Lung (tissue), 12 donors: ENCODE results near the gene ATL2. TPM values are rescaled to one million over a fixed set of nuclear protein-coding genes. Genes with fewer than 3 reads are reported as not detected.

Experiments
- ATAC-seq: fragments of 200-7000 bp; cut with Tn5 transposase; one replicate; pipeline ENCODE4 v1.9.1; 2020; ENCODE audit warnings: moderate number of reproducible peaks; ENCODE audit not compliant: insufficient read depth, low FRiP score
- DNase-seq, 3 donors: peaks; one replicate each; pipeline ENCODE4 v3.0.0-alpha.2; 2013 to 2017
- H3K27ac ChIP-seq, 2 donors: one replicate each; pipeline ENCODE4 v1.5.1; 2013; ENCODE audit warnings: mild to moderate bottlenecking in 2 of 2, moderate library complexity in 2 of 2, control low read depth in 1 of 2, inconsistent platforms in 1 of 2, low read depth in 1 of 2, low read length in 1 of 2
- H3K27me3 ChIP-seq, 3 donors: one replicate each; pipeline ENCODE4 v1.5.1; 2013; ENCODE audit warnings: low read length in 2 of 3; ENCODE audit not compliant: control insufficient read depth in 3 of 3, insufficient read depth in 3 of 3
- H3K36me3 ChIP-seq, 4 donors: one replicate each; pipeline ENCODE4 v1.5.1; 2013; ENCODE audit warnings: low read length in 4 of 4, mild to moderate bottlenecking in 1 of 4, moderate library complexity in 1 of 4; ENCODE audit not compliant: control insufficient read depth in 4 of 4, insufficient read depth in 4 of 4
- H3K4me1 ChIP-seq, 5 donors: one replicate each; pipeline ENCODE4 v1.5.1; 2013; ENCODE audit warnings: low read length in 5 of 5, mild to moderate bottlenecking in 2 of 5, moderate library complexity in 1 of 5; ENCODE audit not compliant: control insufficient read depth in 5 of 5, insufficient read depth in 5 of 5
- H3K4me3 ChIP-seq: one replicate; pipeline ENCODE4 v1.5.1; 2013; ENCODE audit warnings: mild to moderate bottlenecking, control low read depth, moderate library complexity
- H3K9ac ChIP-seq, 2 donors: one replicate each; pipeline ENCODE4 v1.5.1; 2013; ENCODE audit warnings: low read length in 2 of 2, control low read depth in 1 of 2; ENCODE audit not compliant: insufficient read depth in 1 of 2
- H3K9me3 ChIP-seq, 4 donors: one replicate each; pipeline ENCODE4 v1.5.1; 2013; ENCODE audit warnings: low read length in 3 of 4, mild to moderate bottlenecking in 1 of 4, moderate library complexity in 1 of 4; ENCODE audit not compliant: control insufficient read depth in 4 of 4, insufficient read depth in 3 of 4
- WGBS, 2 donors: extraction: QIAGEN DNeasy Blood & Tissue Kit; methylation state at CpG; one replicate each; pipeline ENCODE4 v1.1.7; 2013; 5-methylcytosine and 5-hydroxymethylcytosine counted together
- polyA plus RNA-seq, 2 donors: library from polyadenylated mRNA; stranded (reverse); fragments of 200-250 nt; gene quantifications; one replicate each; pipeline ENCODE4 v1.2.1, GENCODE V29; 2013
- total RNA-seq, 2 donors: library from RNA; depleted of rRNA in 1 of 2; stranded (reverse); fragments of >200 nt in 1 of 2; gene quantifications; one replicate each; pipeline ENCODE4 v1.2.1, GENCODE V29; 2014 to 2021
- TF ChIP-seq, protein P1 (sequence below): IDR thresholded peaks from 2 replicates; pipeline ENCODE4 v1.5.1; 2012; ENCODE audit warnings: mild to moderate bottlenecking; ENCODE audit errors: control extremely low read depth, extremely low read depth
- donor health status: control.
- donor health status: control.
- donor health status: Bipolar disorder and iron deficiency.
- donor health status: healthy.
- donor health status: DM: yes; HTN: yes; CAD: no.

ATL2 gene
- total and polyA plus RNA-seq, 4 donors: 23.4 to 171 (median 40.2) TPM

DNA sequence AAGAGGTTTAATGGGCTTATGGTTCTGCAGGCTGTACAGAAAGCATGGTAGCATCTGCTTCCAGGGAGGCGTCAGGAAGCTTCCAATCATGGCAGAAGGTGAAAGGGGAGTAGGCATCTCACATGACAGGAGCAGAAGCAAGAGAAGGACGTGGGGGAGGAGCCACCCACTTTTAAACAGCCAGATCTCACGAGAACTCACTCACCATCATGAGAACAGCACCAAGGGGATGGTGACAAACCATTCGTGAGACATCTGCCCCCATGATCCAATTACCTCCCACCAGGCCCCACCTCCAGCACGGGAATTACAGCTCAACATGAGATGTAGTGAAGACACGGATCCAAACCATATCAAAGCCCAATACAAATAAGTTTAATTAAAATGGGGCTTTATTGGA lies 113.8 kb downstream of the ATL2 start:
- no peak overlapping the region for H3K27ac ChIP-seq
- H3K4me1 ChIP-seq: no peaks in the 10 kb centered on the region
- WGBS, 2 donors: 89 to 92% methylated on average over 6 of the region's 6 CpGs
- no peak overlapping the region for H3K4me3 ChIP-seq
- peaks cover 0 to 2% (median 0%) of the 10 kb centered on the region in 4 donors for H3K9me3 ChIP-seq
- H3K27me3 ChIP-seq: no peaks in the 10 kb centered on the region
- ATAC-seq (no peak), DNase-seq (no peak)
- H3K9ac ChIP-seq: no peak overlapping the region
- H3K36me3 ChIP-seq: no peaks in the 10 kb centered on the region
- TF ChIP-seq, protein P1, sequence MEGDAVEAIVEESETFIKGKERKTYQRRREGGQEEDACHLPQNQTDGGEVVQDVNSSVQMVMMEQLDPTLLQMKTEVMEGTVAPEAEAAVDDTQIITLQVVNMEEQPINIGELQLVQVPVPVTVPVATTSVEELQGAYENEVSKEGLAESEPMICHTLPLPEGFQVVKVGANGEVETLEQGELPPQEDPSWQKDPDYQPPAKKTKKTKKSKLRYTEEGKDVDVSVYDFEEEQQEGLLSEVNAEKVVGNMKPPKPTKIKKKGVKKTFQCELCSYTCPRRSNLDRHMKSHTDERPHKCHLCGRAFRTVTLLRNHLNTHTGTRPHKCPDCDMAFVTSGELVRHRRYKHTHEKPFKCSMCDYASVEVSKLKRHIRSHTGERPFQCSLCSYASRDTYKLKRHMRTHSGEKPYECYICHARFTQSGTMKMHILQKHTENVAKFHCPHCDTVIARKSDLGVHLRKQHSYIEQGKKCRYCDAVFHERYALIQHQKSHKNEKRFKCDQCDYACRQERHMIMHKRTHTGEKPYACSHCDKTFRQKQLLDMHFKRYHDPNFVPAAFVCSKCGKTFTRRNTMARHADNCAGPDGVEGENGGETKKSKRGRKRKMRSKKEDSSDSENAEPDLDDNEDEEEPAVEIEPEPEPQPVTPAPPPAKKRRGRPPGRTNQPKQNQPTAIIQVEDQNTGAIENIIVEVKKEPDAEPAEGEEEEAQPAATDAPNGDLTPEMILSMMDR: no peak

DNA sequence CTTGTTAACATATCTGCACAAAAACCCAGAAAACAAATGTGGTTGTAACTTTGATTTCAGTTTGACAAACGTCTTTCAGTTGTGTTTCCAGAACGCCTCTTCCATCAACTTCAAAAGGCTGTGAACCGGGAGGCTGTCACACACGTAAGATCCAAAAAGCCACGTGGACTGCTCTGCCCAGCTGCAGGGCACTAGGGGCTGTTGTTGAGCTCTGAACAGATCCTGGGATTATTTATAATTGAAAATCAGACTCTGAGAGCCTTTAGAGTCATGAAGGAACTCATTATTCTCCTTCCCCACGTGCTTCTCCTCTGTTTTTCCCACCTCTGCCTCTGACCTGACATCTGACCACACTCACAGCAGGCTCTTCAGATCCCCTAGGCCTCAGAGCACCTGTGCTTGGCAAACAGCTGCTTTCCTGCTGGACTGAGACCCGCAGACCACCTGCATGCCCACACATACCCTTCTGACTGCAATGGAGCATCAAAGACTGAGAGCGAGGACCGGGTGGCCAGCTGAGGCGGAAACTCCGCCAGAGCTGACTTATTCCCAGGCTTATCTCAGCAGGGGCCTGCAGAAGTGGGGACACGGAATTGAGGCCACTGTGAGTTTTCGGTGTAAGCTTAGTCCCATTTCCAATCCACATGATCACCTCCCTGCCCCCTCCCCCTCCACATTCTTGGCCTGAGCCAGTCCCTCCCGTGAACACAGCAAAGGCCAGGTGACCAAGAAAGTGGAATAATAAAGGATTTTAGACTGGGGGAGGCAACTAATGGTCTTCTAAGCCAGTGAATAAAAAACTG lies 114.8 kb downstream of the ATL2 start:
- TF ChIP-seq, protein P1: no peak
- Histone ChIP-seq H3K9ac (no peak overlapping the region), H3K36me3 (no peaks in the 10 kb centered on the region), H3K4me3 (no peak overlapping the region), H3K4me1 (no peaks in the 10 kb centered on the region), H3K27ac (no peak overlapping the region), H3K9me3 (peaks cover 0 to 2% (median 0%) of the 10 kb centered on the region in 4 donors), H3K27me3 (no peaks in the 10 kb centered on the region)
- no peak for DNase-seq
- ATAC-seq: no peak
- WGBS, 2 donors: 87 to 90% methylated on average over 14 of the region's 14 CpGs

DNA sequence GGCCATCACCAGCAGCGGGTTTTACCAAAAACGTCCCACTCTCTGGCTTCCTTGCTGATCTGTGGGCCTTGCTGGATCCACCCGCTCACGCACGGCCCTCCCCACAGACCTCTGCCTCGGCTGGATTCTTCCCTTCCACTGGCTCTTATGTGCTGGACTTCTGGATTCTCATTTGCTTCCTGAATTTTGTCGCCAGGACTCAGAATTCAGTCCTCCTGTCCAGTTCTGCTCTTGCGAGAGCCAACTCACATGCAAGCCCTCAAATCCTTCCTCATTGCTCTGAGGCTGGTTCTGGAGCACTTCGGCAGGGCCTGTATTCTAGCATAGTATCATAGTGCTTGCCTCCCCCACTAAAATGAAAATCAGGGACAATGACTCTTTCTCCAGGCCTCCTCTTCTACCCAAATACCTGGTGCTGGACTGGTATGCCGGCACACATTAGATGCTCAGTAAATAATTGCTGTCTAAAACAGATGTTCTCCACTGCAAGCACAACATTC lies 115.5 kb downstream of the ATL2 start:
- WGBS, 2 donors: 78 to 84% methylated on average over 10 of the region's 10 CpGs
- Histone ChIP-seq H3K4me1 (no peaks in the 10 kb centered on the region), H3K27me3 (no peaks in the 10 kb centered on the region), H3K9me3 (no peaks in the 10 kb centered on the region), H3K36me3 (no peaks in the 10 kb centered on the region), H3K4me3 (no peak overlapping the region), H3K9ac (no peak overlapping the region), H3K27ac (no peak overlapping the region)
- ATAC-seq: no peak
- TF ChIP-seq, protein P1: no peak
- DNase-seq: no peak
